K562 (cell line): Measurements from ENCODE around the gene BFSP1. TPM values are rescaled to one million over a fixed set of nuclear protein-coding genes. Genes with fewer than 3 reads are reported as not detected.
A peak's percentile ranks its signal among the peaks of the same experiment; 100 is the strongest.

Source experiments
- BRF2 ChIP-seq: IDR thresholded peaks from 3 replicates; pipeline ENCODE4 v1.6.1; 2011; ENCODE audit warnings: borderline replicate concordance, mild to moderate bottlenecking; ENCODE audit not compliant: insufficient read length, insufficient read depth
- CHCHD3 ChIP-seq: fragments of 250-450 bp; sonication (Bioruptor Pico); IDR thresholded peaks from 2 replicates; pipeline ENCODE4 v2.1.2; 2022; ENCODE audit warnings: mild to moderate bottlenecking
- CTCF ChIP-seq, 3 experiments: IDR thresholded peaks in 2 of 3; conservative IDR thresholded peaks in 1 of 3; 2 replicates each; pipeline ENCODE4 v1.5.1; 2011 to 2012; ENCODE audit warnings: low read length in 3 of 3, mild to moderate bottlenecking in 3 of 3, control low read depth in 2 of 3, improper control_type of control experiment in 1 of 3, inconsistent platforms in 1 of 3, low read depth in 1 of 3, mixed read lengths in 1 of 3, moderate library complexity in 1 of 3; ENCODE audit not compliant: insufficient read depth in 2 of 3
- KAT7 ChIP-seq: sonication (generic); formaldehyde crosslinking; IDR thresholded peaks from 2 replicates; pipeline ENCODE4 v1.8.0; 2022; ENCODE audit warnings: missing genetic modification reagents, mild to moderate bottlenecking, borderline replicate concordance
- KLF13 ChIP-seq: fragments of 450-650 bp; IDR thresholded peaks from 2 replicates; pipeline ENCODE4 v1.6.1; 2016; ENCODE audit warnings: missing genetic modification characterization, low read depth, mild to moderate bottlenecking, missing compliant biosample characterization, moderate library complexity, borderline replicate concordance
- NFIC ChIP-seq: fragments of 450-650 bp; IDR thresholded peaks from 2 replicates; pipeline ENCODE4 v1.6.1; 2017; ENCODE audit warnings: mild to moderate bottlenecking, inconsistent platforms
- NFYB ChIP-seq: IDR thresholded peaks from 2 replicates; pipeline ENCODE4 v1.6.1; 2011; ENCODE audit warnings: mild to moderate bottlenecking, moderate library complexity; ENCODE audit not compliant: insufficient read length; ENCODE audit errors: extremely low read depth
- POLR2AphosphoS5 ChIP-seq: IDR thresholded peaks from 2 replicates; pipeline ENCODE4 v1.6.1; 2011; ENCODE audit warnings: mild to moderate bottlenecking, low read depth, low read length, moderate library complexity; ENCODE audit not compliant: control insufficient read depth, insufficient read depth
- RREB1 ChIP-seq: fragments of 250-450 bp; sonication (Bioruptor Pico); IDR thresholded peaks from 2 replicates; pipeline ENCODE4 v1.4.0; 2020
- SMC3 ChIP-seq: conservative IDR thresholded peaks from 2 replicates; pipeline ENCODE4 v1.6.1; 2011; ENCODE audit warnings: low read depth, low read length, improper control_type of control experiment; ENCODE audit not compliant: insufficient read depth
- TEAD1 ChIP-seq, 2 experiments: fragments of 450-650 bp in 1 of 2; sonication (generic) in 1 of 2; formaldehyde crosslinking; IDR thresholded peaks; 2 replicates each; pipeline versions ENCODE4 v1.4.0 to v1.8.0; 2020 to 2022; ENCODE audit warnings: mild to moderate bottlenecking in 2 of 2, missing genetic modification reagents in 1 of 2
- TFAM ChIP-seq: fragments of 250-450 bp; sonication (Bioruptor Pico); conservative IDR thresholded peaks from 2 replicates; pipeline ENCODE4 v1.5.0; 2021; ENCODE audit warnings: mild to moderate bottlenecking, moderate library complexity
- ZBTB2 ChIP-seq: fragments of 450-650 bp; IDR thresholded peaks from 2 replicates; pipeline ENCODE4 v1.6.1; 2016; ENCODE audit warnings: antibody characterized with exemption
- ZNF347 ChIP-seq: fragments of 450-650 bp; formaldehyde crosslinking; IDR thresholded peaks from 2 replicates; pipeline ENCODE4 v1.4.0; 2020; ENCODE audit warnings: low read depth, mild to moderate bottlenecking, moderate library complexity
- ZNF778 ChIP-seq: fragments of 450-650 bp; formaldehyde crosslinking; IDR thresholded peaks from 2 replicates; pipeline ENCODE4 v1.4.0; 2020; ENCODE audit warnings: mild to moderate bottlenecking, moderate library complexity
- polyA plus RNA-seq, 8 experiments: library from polyadenylated mRNA; depleted of rRNA in 4 of 8; stranded (reverse) in 5 of 8; unstranded in 3 of 8; fragments of >200 nt; fragmentation: Nextera tagmentation in 2 of 8; fragmentation: Illumina TruSeq in 1 of 8; extraction: Ambion mirVana in 2 of 8; extraction: Trizol in 1 of 8; gene quantifications; 2 replicates each; pipeline versions ENCODE4 v1.2.1 to v1.2.3, GENCODE V29; 2011 to 2014; ENCODE audit warnings: inconsistent platforms in 1 of 8, missing spikeins in 1 of 8
- total RNA-seq, 7 experiments: library from RNA; depleted of rRNA in 6 of 7; stranded (reverse); fragments of >200 nt in 6 of 7; fragmentation: Illumina TruSeq in 2 of 7; extraction: Trizol in 2 of 7; gene quantifications; 2 replicates each; pipeline versions ENCODE4 v1.2.1 to v1.2.3, GENCODE V29; 2011 to 2021; ENCODE audit warnings: low replicate concordance in 1 of 7

Gene BFSP1
- total and polyA plus RNA-seq, 9 of the 15 experiments (the other 6 are each of a cell fraction or from before 2014, with no cell fraction given): 0.09 to 0.86 (median 0.40) TPM

- TF ChIP-seq BRF2: no peak
- TF ChIP-seq NFYB: no peak
- TF ChIP-seq ZNF347 (CRISPR knock-in tag): no peak
- TF ChIP-seq KAT7: no peak
- no peak for TF ChIP-seq RREB1 (CRISPR knock-in tag)
- peak; percentile 60; the same call in 1 of the 2 replicates for TF ChIP-seq KLF13 (tag)
- no peak for TF ChIP-seq TFAM (CRISPR knock-in tag)
- peak; percentile 35 to 74 (median 45); a peak in 4 of 6 replicates for TF ChIP-seq CTCF (IDR thresholded peaks at IDR 0.05 in 2 of 3, conservative IDR thresholded peaks at IDR 0.05 in 1 of 3; ENCODE audit: insufficient read depth in 2 of 3, low read depth in 1 of 3, low read length in 3 of 3)
- no peak for TF ChIP-seq TEAD1 (CRISPR knock-in tag; IDR thresholded peaks at IDR 0.05)
- no peak for TF ChIP-seq SMC3
- TF ChIP-seq NFIC: no peak
- no peak for TF ChIP-seq CHCHD3
- no peak for TF ChIP-seq ZBTB2
- no peak for TF ChIP-seq POLR2AphosphoS5
- no peak for TF ChIP-seq ZNF778 (CRISPR knock-in tag)
These were observed 26.1 kb downstream of the BFSP1 start (continued) for GRCh38 chr20:17504898-17505635.
